Stimulated activated CD4-positive, alpha-beta T cell treated with anti-CD3 and anti-CD28 coated beads, Interleukin-15, amount 100 ng/mL, for 24 hours (primary cell): ENCODE measurements around the gene TSFM.

Experiments used
- DNase-seq: peaks from one replicate; pipeline ENCODE4 v3.0.0-alpha.2; 2020

TSFM gene

GRCh38 chr12:57836442-57837375, 54.1 kb downstream of the TSFM start:
- DNase-seq, result peak; percentile 58

- DNase-seq, result no peak
Observed at GRCh38 chr12:57837864-57838562, 55.4 kb downstream of the TSFM start.

GRCh38 chr12:57838594-57839302, 56.2 kb downstream of the TSFM start:
- peak; percentile 62 for DNase-seq

DNA sequence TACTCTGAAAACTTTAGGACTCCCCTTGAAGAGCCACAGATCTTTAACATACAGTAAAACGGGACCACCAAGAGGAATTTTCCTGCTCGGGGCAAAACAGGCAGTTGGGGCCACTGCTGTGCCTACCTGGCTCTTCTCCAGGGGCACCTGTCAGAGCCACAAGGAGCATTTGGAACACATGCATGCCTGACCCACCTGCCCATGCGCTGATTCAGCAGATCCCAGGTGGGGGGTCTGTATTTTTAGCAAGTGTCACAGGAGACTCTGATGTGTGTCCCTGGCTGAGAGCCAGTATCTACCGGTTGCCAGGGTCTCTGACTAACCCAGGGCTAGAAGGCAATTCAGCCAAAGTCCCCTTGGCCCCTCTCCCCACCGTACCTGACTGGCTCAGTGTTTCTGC, 57.4 kb downstream of the TSFM start:
- no peak for DNase-seq

DNA sequence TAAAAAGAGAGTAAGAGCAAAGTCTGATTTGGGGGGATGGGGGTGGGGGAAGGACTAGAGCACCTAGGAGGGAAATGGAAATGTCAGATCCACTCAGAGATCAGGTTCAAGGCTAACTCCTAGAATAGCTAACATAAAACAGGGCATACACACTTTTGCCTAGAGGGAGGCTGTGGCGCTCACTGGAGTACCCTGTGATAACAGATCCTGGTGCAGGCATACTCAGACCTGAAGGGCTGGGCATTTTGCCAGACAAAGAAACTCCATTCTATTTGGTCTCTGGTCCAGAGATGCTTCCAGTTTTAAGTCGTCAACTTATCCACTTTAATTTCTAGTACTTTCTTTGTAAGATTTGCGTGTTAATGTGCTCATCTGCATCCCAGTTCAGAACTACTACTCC, 58.1 kb downstream of the TSFM start:
- DNase-seq, result no peak

DNA sequence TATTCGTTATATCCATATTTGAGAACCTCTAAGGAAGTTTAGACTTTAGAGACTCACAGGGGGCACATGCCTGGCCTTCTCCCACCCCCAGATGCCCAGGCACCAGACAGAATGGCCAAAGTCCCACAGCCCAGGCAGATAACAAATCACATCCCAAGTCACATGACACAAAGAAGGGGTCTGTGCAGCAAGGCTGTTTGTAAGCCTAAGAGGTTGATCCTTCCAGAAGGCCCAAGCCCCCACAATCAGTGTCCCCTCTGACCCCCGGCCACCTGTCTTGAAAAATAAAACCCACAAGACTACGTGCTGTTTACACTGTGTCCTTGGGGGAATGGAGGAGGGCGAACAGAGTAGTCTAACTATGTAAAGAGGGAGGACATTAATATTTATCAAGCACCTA, 58.9 kb downstream of the TSFM start:
- DNase-seq, result no peak

GRCh38 chr12:57842342-57843294, 60.0 kb downstream of the TSFM start:
- peak; percentile 62 for DNase-seq

GRCh38 chr12:57844709-57845477, 62.3 kb downstream of the TSFM start:
- peak; percentile 51 for DNase-seq

- peak; percentile 79 for DNase-seq
Observed at GRCh38 chr12:57845478-57846284, 63.1 kb downstream of the TSFM start.

GRCh38 chr12:57846285-57846576, 63.6 kb downstream of the TSFM start:
- no peak for DNase-seq

- DNase-seq, result peak; percentile 98
Observed at GRCh38 chr12:57846577-57847319, 64.2 kb downstream of the TSFM start, which contains the start of gene CTDSP2. TSS of gene CTDSP2 (minus strand) at chr12:57846729. CDS start at chr12:57846435, 294 bp downstream.
